DMS79 treated with DMSO at 0.1 percent for 48 hours (cell line): ENCODE measurements around the gene MUC6.

Experiments
- DNase-seq: peaks from one replicate; lab custom pipeline; 2025; lab: John Stamatoyannopoulos, UW

MUC6 gene

GRCh38 chr11:1036303-1036923 is at the start of gene MUC6:
MUC6 (minus strand) TSS chr11:1036718; CDS start chr11:1036655, 63 bp downstream.
- no peak for DNase-seq

DNA sequence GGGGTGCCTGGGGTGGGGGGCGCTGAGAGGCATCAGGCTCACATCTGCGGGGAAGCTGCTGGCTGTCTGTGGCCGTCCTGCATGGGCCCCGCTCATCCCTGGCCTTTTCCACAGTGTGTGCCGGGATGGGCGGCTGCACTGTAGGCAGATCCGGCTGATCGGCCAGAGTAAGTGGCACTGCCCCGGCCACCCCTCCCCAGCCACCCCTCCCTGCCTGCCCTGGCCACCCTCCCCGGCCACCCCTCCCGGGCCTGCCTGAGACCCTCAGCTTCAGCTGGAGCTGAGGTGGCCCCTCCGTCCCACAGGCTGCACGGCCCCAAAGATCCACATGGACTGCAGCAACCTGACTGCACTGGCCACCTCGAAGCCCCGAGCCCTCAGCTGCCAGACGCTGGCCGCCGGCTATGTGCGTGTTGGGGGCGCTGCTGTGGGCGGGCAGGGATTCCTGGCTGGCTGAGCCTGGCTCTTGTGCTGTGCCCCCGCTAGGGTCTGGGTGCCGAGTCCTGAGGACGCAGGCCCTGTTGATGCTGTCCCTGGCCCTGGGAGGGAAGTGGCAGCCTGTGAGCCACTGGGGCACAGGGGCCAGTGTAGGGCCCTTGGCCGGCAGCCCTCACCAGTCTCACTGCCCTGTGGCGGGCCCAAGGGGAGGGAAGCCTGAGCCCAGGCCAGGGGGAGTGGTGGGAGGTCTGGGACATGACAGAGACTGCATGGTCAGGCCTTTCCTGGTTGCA is 49.1 kb upstream of the MUC6 start:
- no peak for DNase-seq

- DNase-seq = no peak
Observed at GRCh38 chr11:1084561-1085439, 48.3 kb upstream of the MUC6 start.

DNA sequence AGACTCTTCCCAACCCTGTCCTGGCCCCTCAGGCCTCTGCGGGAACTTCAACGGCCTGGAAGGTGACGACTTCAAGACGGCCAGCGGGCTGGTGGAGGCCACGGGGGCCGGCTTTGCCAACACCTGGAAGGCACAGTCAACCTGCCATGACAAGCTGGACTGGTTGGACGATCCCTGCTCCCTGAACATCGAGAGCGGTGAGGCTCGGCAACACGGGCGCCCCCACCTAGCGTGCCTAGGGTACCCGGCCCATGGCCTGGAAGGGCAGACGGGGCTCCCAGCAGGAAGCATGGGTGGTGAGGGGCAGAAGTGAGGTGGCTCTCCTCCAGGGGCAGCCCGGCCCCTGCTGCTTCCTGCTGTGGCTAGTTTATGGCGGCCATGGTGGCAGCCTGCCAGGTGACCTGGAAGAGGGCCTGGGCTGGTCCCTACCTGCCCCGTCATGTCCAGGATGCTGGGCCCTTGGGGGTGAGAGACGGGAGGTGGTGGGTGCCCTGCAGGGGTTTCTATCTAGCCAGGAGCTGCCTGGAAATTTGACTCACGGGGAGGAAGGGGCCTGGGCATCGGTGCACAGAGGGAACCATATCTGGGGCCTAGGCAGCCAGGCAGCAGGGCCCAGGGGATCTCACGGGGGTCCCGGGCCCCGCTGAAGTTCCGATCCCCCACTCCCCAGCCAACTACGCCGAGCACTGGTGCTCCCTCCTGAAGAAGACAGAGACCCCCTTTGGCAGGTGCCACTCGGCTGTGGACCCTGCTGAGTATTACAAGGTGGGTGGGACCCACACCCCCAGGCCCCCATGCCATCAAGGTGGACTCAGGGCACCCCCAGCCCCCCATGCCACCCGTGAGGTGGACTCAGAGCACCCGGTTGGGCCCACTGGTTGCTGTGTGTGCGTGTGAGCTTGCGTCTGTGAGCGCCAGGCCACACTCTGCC is 47.4 kb upstream of the MUC6 start:
- no peak for DNase-seq

DNA sequence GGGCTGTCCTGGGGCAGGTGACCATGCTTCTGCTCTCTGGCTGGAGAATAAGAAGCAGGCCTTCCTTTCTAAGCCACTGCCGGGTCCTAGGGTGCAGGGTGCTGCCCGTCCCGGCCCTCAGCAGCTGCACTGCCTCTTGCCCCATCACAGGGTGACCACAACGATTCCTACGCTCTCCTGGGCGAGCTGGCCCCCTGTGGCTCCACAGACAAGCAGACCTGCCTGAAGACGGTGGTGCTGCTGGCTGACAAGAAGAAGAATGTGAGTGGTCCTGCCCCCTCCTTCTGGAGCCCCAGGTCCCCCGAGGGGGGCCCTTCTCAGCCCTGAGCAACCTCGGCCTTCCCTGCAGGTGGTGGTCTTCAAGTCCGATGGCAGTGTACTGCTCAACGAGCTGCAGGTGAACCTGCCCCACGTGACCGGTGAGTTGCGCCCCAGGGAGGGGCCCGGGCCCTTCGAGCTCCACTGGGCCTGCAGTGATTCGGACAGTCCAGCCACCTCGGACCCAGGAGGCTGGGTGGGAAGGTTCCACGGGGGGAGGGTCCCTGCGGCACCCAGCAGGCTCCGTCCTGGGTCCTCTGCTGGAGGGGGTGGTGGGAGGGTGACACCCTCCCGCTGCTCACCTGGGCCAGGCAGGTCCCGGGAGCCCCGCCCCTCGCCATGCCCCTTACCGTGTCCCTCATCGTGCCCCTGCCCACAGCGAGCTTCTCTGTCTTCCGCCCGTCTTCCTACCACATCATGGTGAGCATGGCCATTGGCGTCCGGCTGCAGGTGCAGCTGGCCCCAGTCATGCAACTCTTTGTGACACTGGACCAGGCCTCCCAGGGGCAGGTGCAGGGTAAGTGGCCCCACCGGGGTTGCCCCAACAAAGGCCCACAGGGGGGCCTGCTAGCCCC is 46.5 kb upstream of the MUC6 start:
- DNase-seq = no peak

DNA sequence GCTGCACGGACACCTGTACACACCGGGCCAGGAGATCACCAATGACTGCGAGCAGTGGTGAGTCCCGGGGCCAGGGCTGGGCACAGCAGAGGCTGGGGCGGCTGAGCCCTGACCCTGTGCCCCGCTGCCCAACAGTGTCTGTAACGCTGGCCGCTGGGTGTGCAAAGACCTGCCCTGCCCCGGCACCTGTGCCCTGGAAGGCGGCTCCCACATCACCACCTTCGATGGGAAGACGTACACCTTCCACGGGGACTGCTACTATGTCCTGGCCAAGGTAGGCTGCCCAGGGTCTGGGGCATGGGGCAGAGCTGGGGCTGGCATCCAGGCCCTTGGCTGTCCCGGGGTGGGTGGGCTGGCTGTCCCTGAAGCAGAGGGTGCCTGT is 45.8 kb upstream of the MUC6 start:
- no peak for DNase-seq

DNA sequence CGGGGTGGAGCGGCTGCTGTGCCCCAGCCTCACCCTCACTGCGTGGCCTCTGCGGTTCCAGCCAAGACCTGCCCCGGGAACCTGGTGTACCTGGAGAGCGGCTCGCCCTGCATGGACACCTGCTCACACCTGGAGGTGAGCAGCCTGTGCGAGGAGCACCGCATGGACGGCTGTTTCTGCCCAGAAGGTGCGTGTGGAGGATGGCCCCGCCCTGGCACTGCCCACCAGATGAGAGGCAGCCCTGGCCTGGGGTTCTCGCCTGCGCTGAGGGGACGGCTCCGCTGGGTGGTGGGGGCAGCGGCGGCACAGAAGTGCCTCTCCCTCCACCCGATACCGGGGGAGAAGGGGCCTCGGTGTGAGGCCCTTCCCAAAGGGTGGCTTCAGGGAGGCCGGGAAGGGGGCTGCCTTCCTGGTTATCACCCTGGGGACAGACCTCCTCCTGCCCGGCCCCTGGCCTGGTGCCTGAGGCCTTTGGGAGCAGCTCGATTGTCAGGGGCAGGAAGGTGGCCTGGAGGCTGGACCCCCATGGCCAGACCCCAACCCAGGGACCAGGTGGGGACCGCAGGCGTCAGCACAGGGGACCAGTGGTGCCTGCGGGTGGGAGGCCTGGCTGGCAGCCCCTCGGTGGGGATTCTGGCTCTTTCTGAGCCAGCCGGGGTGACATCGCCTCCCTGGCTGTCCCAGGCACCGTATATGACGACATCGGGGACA is 45.2 kb upstream of the MUC6 start:
- DNase-seq = no peak

GRCh38 chr11:1078191-1078601 is 41.7 kb upstream of the MUC6 start:
- no peak for DNase-seq

DNA sequence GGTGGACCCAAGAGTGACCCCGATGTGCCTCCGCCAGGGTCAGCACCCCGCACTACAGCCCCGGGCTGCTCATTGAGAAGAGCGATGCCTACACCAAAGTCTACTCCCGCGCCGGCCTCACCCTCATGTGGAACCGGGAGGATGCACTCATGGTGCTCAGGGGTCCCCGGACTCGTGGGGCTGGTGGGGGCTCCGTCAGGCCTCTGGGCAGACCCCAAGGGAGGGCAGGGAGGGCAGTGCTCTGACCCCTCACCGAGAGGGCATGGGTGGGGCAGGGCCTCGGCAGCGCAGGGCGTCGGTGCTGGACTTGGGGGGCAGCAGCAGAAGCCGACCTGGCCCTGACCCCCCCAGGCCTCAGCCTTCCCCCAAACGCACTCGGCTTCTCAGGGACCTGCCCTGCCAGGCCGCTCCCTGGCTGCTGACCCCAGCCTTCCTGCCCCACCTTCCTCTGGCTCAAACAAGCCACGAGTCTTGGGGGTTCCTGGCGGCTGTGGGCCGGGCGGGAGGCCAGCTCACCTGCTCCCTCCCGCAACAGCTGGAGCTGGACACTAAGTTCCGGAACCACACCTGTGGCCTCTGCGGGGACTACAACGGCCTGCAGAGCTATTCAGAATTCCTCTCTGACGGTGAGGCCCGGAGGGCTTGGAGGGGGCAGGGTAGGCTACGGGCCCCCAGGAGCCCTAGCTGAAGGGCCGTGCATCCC is 41.0 kb upstream of the MUC6 start:
- DNase-seq = no peak

GRCh38 chr11:1077033-1077416 is 40.5 kb upstream of the MUC6 start:
- DNase-seq = no peak

- DNase-seq = no peak
Observed at GRCh38 chr11:1076061-1076665, 39.6 kb upstream of the MUC6 start.

- no peak for DNase-seq
Observed at GRCh38 chr11:1075341-1075911, 38.9 kb upstream of the MUC6 start.

DNA sequence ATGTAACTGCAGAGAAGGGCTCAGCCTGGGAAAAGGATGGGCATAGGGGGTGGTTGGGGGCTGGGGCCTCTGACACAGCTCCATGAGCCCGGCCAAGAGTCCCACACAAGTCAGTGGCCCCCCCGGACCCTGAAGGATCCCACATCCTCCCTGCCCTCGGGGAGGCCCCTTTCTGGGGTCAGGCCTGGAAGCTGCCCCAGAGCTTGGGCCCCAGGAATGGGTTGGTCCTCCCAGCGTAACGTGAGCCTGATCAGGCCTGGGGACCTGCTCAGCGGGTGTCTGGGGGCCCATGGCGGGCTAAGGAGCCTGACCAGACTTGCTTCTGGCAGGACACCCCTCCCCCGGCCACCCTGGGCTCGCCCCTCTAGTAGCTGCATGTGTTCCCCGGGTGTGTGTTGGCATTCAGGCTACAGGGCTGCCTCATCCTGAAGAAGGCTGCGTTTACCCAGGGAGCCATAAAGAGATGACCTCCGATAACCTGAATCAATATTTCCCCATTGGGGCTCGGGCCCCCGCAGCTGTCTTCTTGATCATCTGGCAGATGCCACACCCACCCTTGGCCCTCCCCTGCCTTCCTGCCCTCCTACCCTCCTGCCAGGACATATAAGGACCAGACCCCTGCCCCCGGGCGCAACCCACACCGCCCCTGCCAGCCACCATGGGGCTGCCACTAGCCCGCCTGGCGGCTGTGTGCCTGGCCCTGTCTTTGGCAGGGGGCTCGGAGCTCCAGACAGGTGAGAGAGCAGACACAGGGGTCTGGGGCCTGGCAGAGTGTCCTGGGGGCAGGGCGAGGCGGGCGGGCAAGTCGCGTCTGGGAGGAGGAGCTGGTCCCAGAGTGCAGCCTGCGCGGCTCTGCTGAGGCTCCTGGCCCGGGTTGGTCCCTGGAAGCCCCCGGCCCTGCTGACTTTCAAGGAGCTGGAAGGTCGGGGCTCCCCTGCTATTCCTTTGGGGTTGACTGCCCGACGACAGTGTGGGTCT is 38.0 kb upstream of the MUC6 start, which contains the start of gene MUC2:
Gene MUC2 (plus strand): TSS at position 631 of the 978 bp plus-strand sequence.
- DNase-seq = no peak

DNA sequence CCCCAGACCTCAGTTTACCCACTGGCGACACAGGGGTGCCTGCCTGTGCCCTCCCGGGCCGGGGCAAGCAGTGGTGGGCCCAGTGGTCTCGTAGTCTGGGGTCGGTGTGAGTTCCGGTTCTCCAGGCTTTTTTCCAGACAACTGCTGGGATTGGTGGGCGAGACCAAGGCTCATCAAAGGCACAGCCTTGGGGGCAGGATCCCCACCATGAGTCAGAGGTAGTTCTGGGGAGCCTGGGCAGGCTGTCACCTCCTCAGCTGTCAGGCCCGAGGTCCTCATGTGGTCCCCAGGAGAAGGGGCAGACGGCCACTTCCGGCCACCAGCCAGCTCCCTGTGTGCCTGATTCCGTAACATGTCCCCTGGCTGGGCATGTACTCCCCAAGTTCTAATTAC is 37.3 kb upstream of the MUC6 start:
- no peak for DNase-seq

- no peak for DNase-seq
Observed at GRCh38 chr11:1073261-1073724, 36.8 kb upstream of the MUC6 start.

GRCh38 chr11:1072821-1073231 is 36.3 kb upstream of the MUC6 start:
- DNase-seq = no peak

DNA sequence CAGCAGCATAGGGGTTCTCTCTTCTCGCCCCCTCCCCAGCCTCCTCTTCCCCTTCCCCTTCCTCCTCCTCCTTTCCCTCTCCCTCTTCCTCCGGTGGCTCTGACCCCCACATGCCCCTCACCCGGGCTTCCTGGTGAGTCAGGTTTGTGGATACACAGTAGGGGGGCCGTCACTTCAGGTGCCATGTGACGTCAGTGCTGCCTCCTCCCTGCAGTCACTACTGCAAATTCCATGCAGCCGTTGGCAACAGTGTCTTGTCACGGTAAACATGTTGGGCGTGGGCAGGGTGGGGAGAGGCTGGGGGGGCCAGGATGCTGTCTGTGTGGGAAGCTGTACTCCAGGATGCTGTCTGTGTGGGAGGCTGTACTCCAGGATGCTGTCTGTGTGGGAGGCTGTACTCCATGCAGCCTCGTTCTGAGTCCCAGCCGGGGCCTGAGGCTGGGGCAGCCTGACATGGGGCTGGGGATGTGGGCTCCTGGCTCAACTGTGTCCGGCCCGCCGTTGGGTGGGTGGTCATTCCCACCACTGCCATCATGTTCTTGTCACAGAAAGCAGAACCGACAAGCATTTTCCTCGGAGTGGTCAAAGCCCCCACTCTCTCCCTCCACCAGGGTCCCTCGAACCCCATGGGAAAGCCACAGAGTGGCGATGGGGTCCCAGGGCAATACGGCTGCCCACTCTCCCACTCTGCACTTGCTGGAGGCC is 35.8 kb upstream of the MUC6 start:
- DNase-seq = no peak
